ENCODE results near the gene KMT5B.

KMT5B gene

GRCh38 chr11:68242616-68243015 lies 29.5 kb upstream of the KMT5B start:
- Histone ChIP-seq H3K79me2 (ENCODE audit: insufficient read depth, low read depth) (no peaks in the 10 kb centered on the region), H3K4me2 (no peak overlapping the region), H3K27ac (no peak overlapping the region), H4K20me1 (ENCODE audit: insufficient read depth) (no peaks in the 10 kb centered on the region), H3K4me3 (IDR thresholded peaks at IDR 0.05; ENCODE audit: insufficient read depth, low read depth, low read length) (no peak overlapping the region), H2AFZ (ENCODE audit: low read depth) (no peak overlapping the region), H3K27me3 (ENCODE audit: insufficient read depth, low read depth) (no peaks in the 10 kb centered on the region), H3K36me3 (ENCODE audit: insufficient read depth) (no peaks in the 10 kb centered on the region), H3K4me1 (ENCODE audit: low read depth, poor library complexity, severe bottlenecking) (no peaks in the 10 kb centered on the region), H3K9ac (no peak overlapping the region)
- TF ChIP-seq CTCF (conservative IDR thresholded peaks at IDR 0.05; ENCODE audit: low read depth, low read length) = no peak

DNA sequence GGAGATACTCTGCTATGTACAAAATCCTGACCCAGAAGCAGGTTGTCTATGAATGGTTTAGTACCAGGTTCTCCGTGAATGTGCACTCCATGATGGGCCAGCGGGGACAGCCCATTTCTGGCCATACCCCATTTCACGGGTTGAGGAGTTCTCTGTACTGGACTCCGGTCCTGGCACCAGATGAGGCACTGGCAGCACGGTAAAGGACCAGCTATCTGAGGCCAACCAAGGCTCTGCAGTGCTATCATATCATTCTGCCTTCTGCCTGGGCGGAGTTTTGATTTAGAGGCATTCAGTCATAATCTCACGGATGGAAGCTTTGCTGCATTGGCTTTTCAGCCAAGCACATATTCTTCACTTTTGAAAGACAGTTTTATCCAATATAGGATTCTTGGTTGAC lies 18.5 kb upstream of the KMT5B start:
- no peaks in the 10 kb centered on the region for H4K20me1 ChIP-seq (ENCODE audit: insufficient read depth)
- no peak overlapping the region for H3K9ac ChIP-seq
- no peak overlapping the region for H2AFZ ChIP-seq (ENCODE audit: low read depth)
- no peaks in the 10 kb centered on the region for H3K36me3 ChIP-seq (ENCODE audit: insufficient read depth)
- H3K4me1 ChIP-seq (ENCODE audit: low read depth, poor library complexity, severe bottlenecking) = peaks cover 13% of the 10 kb centered on the region
- no peak overlapping the region for H3K27ac ChIP-seq
- H3K4me2 ChIP-seq = no peak overlapping the region
- no peak for TF ChIP-seq CTCF (conservative IDR thresholded peaks at IDR 0.05; ENCODE audit: low read depth, low read length)
- H3K27me3 ChIP-seq (ENCODE audit: insufficient read depth, low read depth) = no peaks in the 10 kb centered on the region
- no peak overlapping the region for H3K4me3 ChIP-seq (IDR thresholded peaks at IDR 0.05; ENCODE audit: insufficient read depth, low read depth, low read length)
- no peaks in the 10 kb centered on the region for H3K79me2 ChIP-seq (ENCODE audit: insufficient read depth, low read depth)

DNA sequence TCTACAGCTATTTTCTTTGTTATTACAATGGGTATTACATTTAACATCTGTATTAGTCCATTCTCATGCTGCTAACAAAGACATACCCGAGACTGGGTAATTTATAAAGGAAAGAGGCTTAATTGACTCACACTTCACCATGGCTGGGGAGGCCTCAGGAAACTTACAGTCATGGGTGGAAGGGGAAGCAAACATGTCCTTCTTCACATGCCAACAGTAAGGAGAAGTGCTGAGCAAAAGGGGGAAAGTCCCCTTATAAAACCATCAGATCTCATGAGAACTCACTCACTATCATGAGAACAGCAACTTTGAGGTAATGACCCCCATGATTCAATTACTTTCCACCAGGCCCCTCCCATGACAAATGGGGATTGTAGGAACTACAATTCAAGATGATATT lies 16.5 kb upstream of the KMT5B start:
- Histone ChIP-seq H3K4me2 (no peak overlapping the region), H3K36me3 (ENCODE audit: insufficient read depth) (no peaks in the 10 kb centered on the region), H3K27me3 (ENCODE audit: insufficient read depth, low read depth) (no peaks in the 10 kb centered on the region), H2AFZ (ENCODE audit: low read depth) (no peak overlapping the region), H3K79me2 (ENCODE audit: insufficient read depth, low read depth) (no peaks in the 10 kb centered on the region), H4K20me1 (ENCODE audit: insufficient read depth) (no peaks in the 10 kb centered on the region), H3K4me1 (ENCODE audit: low read depth, poor library complexity, severe bottlenecking) (peaks cover 6% of the 10 kb centered on the region), H3K9ac (no peak overlapping the region), H3K4me3 (IDR thresholded peaks at IDR 0.05; ENCODE audit: insufficient read depth, low read depth, low read length) (no peak overlapping the region), H3K27ac (no peak overlapping the region)
- TF ChIP-seq CTCF (conservative IDR thresholded peaks at IDR 0.05; ENCODE audit: low read depth, low read length) = no peak

DNA sequence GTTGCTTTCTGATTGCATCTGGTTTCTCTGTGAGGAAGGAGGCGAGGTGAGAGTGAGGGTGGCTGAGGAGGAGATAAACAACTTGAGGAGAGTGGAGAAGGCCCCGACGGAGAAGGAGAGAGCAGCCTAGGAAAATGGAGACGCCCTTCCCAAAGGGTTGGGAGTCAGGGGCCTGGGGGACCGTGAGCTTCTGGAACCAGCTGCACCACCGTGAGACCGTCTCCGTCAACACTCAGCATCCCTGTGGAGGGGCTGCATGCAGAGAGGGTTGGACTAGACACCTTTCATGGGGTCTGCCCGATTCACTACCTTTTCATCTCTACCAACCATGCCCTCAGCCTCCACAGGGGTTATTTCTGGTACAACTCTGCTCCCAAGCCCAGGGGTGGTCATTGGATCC lies 13.3 kb upstream of the KMT5B start:
- TF ChIP-seq CTCF (conservative IDR thresholded peaks at IDR 0.05; ENCODE audit: low read depth, low read length) = no peak
- Histone ChIP-seq H3K27me3 (ENCODE audit: insufficient read depth, low read depth) (no peaks in the 10 kb centered on the region), H3K79me2 (ENCODE audit: insufficient read depth, low read depth) (no peaks in the 10 kb centered on the region), H3K9ac (no peak overlapping the region), H3K4me3 (IDR thresholded peaks at IDR 0.05; ENCODE audit: insufficient read depth, low read depth, low read length) (no peak overlapping the region), H3K4me2 (no peak overlapping the region), H4K20me1 (ENCODE audit: insufficient read depth) (no peaks in the 10 kb centered on the region), H3K36me3 (ENCODE audit: insufficient read depth) (no peaks in the 10 kb centered on the region), H2AFZ (ENCODE audit: low read depth) (no peak overlapping the region), H3K27ac (no peak overlapping the region), H3K4me1 (ENCODE audit: low read depth, poor library complexity, severe bottlenecking) (no peaks in the 10 kb centered on the region)

DNA sequence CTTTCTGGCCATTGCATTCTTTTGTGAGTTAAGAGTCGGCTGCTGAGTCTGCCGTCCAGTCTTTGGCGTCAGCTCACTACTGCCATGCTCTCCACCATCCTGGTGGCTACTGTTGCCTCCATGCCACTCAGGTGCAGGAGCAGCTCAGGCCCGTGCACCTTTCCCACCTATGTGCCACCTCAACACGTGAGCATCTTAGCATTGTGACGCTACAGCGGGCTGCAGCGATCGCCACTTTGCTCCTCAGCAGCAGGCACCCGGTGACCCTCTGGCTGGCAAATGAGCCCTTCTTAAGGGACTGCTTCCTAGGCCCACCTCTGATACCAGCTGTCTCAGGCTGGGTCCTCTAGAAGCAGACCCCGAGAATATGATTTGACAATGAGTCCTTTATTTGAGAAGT lies 11.5 kb upstream of the KMT5B start:
- H3K79me2 ChIP-seq (ENCODE audit: insufficient read depth, low read depth) = no peaks in the 10 kb centered on the region
- no peaks in the 10 kb centered on the region for H3K4me1 ChIP-seq (ENCODE audit: low read depth, poor library complexity, severe bottlenecking)
- no peaks in the 10 kb centered on the region for H4K20me1 ChIP-seq (ENCODE audit: insufficient read depth)
- no peak for TF ChIP-seq CTCF (conservative IDR thresholded peaks at IDR 0.05; ENCODE audit: low read depth, low read length)
- H3K4me3 ChIP-seq (IDR thresholded peaks at IDR 0.05; ENCODE audit: insufficient read depth, low read depth, low read length) = no peak overlapping the region
- no peaks in the 10 kb centered on the region for H3K36me3 ChIP-seq (ENCODE audit: insufficient read depth)
- no peak overlapping the region for H3K27ac ChIP-seq
- H3K4me2 ChIP-seq = no peak overlapping the region
- no peak overlapping the region for H2AFZ ChIP-seq (ENCODE audit: low read depth)
- H3K9ac ChIP-seq = no peak overlapping the region
- no peaks in the 10 kb centered on the region for H3K27me3 ChIP-seq (ENCODE audit: insufficient read depth, low read depth)
